PFSK-1 (cell line): Measurements from ENCODE around the gene YJU2.

ENCODE experiments used
- FOXP2 ChIP-seq: optimal IDR thresholded peaks from 2 replicates; pipeline ENCODE3; 2011; ENCODE audit warnings: borderline replicate concordance, control low read depth, inconsistent platforms; ENCODE audit not compliant: insufficient read depth; ENCODE audit errors: extremely low read length, extremely low read depth
- POLR2AphosphoS5 ChIP-seq: IDR thresholded peaks from 2 replicates; pipeline ENCODE4 v1.6.1; 2012; ENCODE audit warnings: low read depth, mild to moderate bottlenecking, control low read depth, low read length, moderate library complexity
- REST ChIP-seq, 2 experiments: IDR thresholded peaks; 2 replicates each; pipeline versions ENCODE4 v1.6.1 to v1.8.0; 2011 to 2012; ENCODE audit warnings: low read depth in 2 of 2, low read length in 2 of 2, control low read depth in 1 of 2, inconsistent platforms in 1 of 2, mild to moderate bottlenecking in 1 of 2, moderate library complexity in 1 of 2; ENCODE audit not compliant: insufficient read depth in 1 of 2
- SIN3A ChIP-seq: IDR thresholded peaks from 2 replicates; pipeline ENCODE4 v1.6.1; 2012; ENCODE audit warnings: mild to moderate bottlenecking, low read length, moderate library complexity, borderline replicate concordance; ENCODE audit not compliant: insufficient read depth
- TAF1 ChIP-seq: IDR thresholded peaks from 2 replicates; pipeline ENCODE4 v1.6.1; 2012; ENCODE audit warnings: low read length, control low read depth, borderline replicate concordance; ENCODE audit not compliant: insufficient read depth

YJU2 gene

DNA sequence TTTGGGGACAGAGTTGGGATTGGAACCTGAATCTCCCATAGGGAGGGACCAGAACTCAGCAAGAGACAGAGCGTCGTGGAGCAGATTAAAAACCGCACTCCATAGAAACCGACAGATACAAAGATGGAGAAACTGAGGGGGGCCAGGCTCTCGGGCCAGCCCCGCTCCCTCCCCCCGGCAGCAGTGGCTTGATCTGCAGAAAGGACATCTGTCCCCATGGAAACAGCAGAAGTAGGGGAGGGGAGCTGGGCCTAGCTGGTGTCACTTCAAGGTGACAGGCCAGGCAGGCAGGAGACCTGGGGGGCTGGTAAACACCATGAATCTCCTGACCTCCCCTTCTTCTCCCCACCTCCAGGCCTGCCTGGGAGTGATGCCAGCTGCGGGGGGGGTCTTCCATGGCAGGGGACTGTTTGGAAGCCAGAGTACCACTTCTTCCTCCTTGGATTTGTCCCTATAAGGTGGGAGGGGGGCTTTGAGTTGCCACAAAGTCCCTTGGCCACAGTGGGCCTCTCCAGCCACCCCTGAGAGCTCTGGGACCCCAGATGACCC is 44.4 kb downstream of the YJU2 start:
- TF ChIP-seq POLR2AphosphoS5 (no peak), TAF1 (no peak), SIN3A (no peak), REST (IDR thresholded peaks at IDR 0.05; ENCODE audit: insufficient read depth in 1 of 2, low read depth in 2 of 2, low read length in 2 of 2) (no peak), FOXP2 (no peak)

- TF ChIP-seq TAF1, result no peak
- no peak for TF ChIP-seq POLR2AphosphoS5
- no peak for TF ChIP-seq REST (IDR thresholded peaks at IDR 0.05; ENCODE audit: insufficient read depth in 1 of 2, low read depth in 2 of 2, low read length in 2 of 2)
- no peak for TF ChIP-seq SIN3A
- no peak for TF ChIP-seq FOXP2
Observed at GRCh38 chr19:4292515-4292914, 45.6 kb downstream of the YJU2 start.

- TF ChIP-seq POLR2AphosphoS5 (no peak), SIN3A (no peak)
Observed at GRCh38 chr19:4294389-4294788, 47.5 kb downstream of the YJU2 start.

GRCh38 chr19:4295972-4296771 is 49.3 kb downstream of the YJU2 start:
- TF ChIP-seq POLR2AphosphoS5 (no peak), REST (IDR thresholded peaks at IDR 0.05; ENCODE audit: insufficient read depth in 1 of 2, low read depth in 2 of 2, low read length in 2 of 2) (no peak), TAF1 (no peak), FOXP2 (no peak), SIN3A (no peak)

GRCh38 chr19:4297901-4298809 is 51.3 kb downstream of the YJU2 start:
- TF ChIP-seq TAF1 (no peak), SIN3A (no peak), POLR2AphosphoS5 (no peak), FOXP2 (no peak), REST (IDR thresholded peaks at IDR 0.05; ENCODE audit: insufficient read depth in 1 of 2, low read depth in 2 of 2, low read length in 2 of 2) (no peak)
